PC-3 (cell line): ENCODE results near the gene ENOSF1. TPM values are rescaled to one million over a fixed set of nuclear protein-coding genes. Genes with fewer than 3 reads are reported as not detected.

Source experiments
- ATAC-seq: fragments of 200-7000 bp; cut with Tn5 transposase; 2 replicates; pipeline ENCODE4 v1.9.1; 2020; ENCODE audit warnings: mild to moderate bottlenecking, moderate library complexity
- BruUV-seq: library from RNA; stranded (reverse); fragments of 400-500 nt; replicated peaks from 2 replicates; lab custom pipeline; 2021; lab: Mats Ljungman, UMichigan
- CTCF ChIA-PET: fragments of 300-600 bp; sonication (Branson Sonifier 250); formaldehyde crosslinking; loops from one replicate; lab custom pipeline; 2022; ENCODE audit warnings: antibody characterized with exemption; lab: Charles Lee
- POLR2A ChIA-PET: fragments of 300-600 bp; sonication (Branson Sonifier 250); formaldehyde crosslinking; loops from one replicate; lab custom pipeline; 2022; ENCODE audit warnings: antibody characterized with exemption; ENCODE audit not compliant: unreplicated experiment; lab: Charles Lee
- DNase-seq: peaks from one replicate; pipeline ENCODE4 v3.0.0-alpha.2; 2015
- H2AFZ ChIP-seq: fragments of 300-600 bp; sonication (generic); 2 replicates; pipeline ENCODE4 v1.6.0; 2016; ENCODE audit warnings: antibody characterized with exemption, low read length
- H3F3A ChIP-seq: fragments of 300-600 bp; sonication (generic); one replicate; pipeline ENCODE4 v1.6.0; 2017; ENCODE audit warnings: antibody characterized with exemption, low read length, control low read depth, mild to moderate bottlenecking; ENCODE audit not compliant: unreplicated experiment
- H3K27ac ChIP-seq: fragments of 300-600 bp; sonication (generic); 2 replicates; pipeline ENCODE4 v1.5.1; 2016; ENCODE audit warnings: mild to moderate bottlenecking, low read length
- H3K27me3 ChIP-seq: fragments of 300-600 bp; sonication (generic); 2 replicates; pipeline ENCODE4 v1.6.1; 2016; ENCODE audit warnings: low read length, mixed read lengths
- H3K36me3 ChIP-seq: fragments of 300-600 bp; sonication (generic); 2 replicates; pipeline ENCODE4 v1.6.1; 2016; ENCODE audit warnings: low read depth, mixed run types, low read length, mixed read lengths
- H3K4me1 ChIP-seq: fragments of 300-600 bp; sonication (generic); 2 replicates; pipeline ENCODE4 v1.5.1; 2016; ENCODE audit warnings: low read length; ENCODE audit not compliant: insufficient read depth
- H3K4me2 ChIP-seq: fragments of 300-600 bp; sonication (generic); 2 replicates; pipeline ENCODE4 v1.6.0; 2016; ENCODE audit warnings: low read length
- H3K4me3 ChIP-seq: fragments of 300-600 bp; sonication (generic); 2 replicates; pipeline ENCODE4 v1.5.1; 2016; ENCODE audit warnings: mild to moderate bottlenecking, low read length, mixed read lengths
- H3K79me2 ChIP-seq: fragments of 300-600 bp; sonication (generic); 2 replicates; pipeline ENCODE4 v1.6.1; 2017; ENCODE audit warnings: low read length, mixed read lengths
- H3K9ac ChIP-seq: fragments of 300-600 bp; sonication (generic); 2 replicates; pipeline ENCODE4 v1.6.0; 2016; ENCODE audit warnings: mild to moderate bottlenecking, low read length
- H3K9me2 ChIP-seq: fragments of 300-600 bp; sonication (generic); replicated peaks from 2 replicates; pipeline ENCODE4 v1.6.1; 2016; ENCODE audit warnings: mixed run types, low read length, mixed read lengths
- H3K9me3 ChIP-seq: fragments of 300-600 bp; sonication (generic); 2 replicates; pipeline ENCODE4 v1.6.1; 2016; ENCODE audit warnings: low read length, mixed read lengths
- H4K20me1 ChIP-seq: fragments of 300-600 bp; sonication (generic); 2 replicates; pipeline ENCODE4 v1.6.1; 2016; ENCODE audit warnings: low read length, mixed read lengths
- EZH2 ChIP-seq: fragments of 300-600 bp; sonication (generic); IDR thresholded peaks from one replicate; pipeline ENCODE4 v1.6.1; 2017; ENCODE audit warnings: antibody characterized with exemption, mild to moderate bottlenecking, low read length; ENCODE audit not compliant: unreplicated experiment
- EZH2phosphoT487 ChIP-seq: fragments of 300-600 bp; sonication (generic); IDR thresholded peaks from 2 replicates; pipeline ENCODE4 v1.6.1; 2018; ENCODE audit warnings: mild to moderate bottlenecking, antibody characterized with exemption, low read length, borderline replicate concordance
- intact Hi-C: fragments of 100-400 bp; cut with micrococcal nuclease; formaldehyde crosslinking; loops from 2 replicates; pipeline ENCODE4 v1.9.0; 2023
- total RNA-seq: library from RNA; depleted of rRNA; stranded (reverse); fragments of >200 nt; gene quantifications from 2 replicates; pipeline ENCODE4 v1.2.3, GENCODE V29; 2014
- TF ChIP-seq, protein P1 (sequence below): fragments of 300-600 bp; sonication (generic); conservative IDR thresholded peaks from 2 replicates; pipeline ENCODE4 v1.5.1; 2017; ENCODE audit warnings: antibody characterized with exemption, low read depth, mild to moderate bottlenecking, low read length

The ENOSF1 gene
- total RNA-seq, 1 experiment from 2014 or later: 44.2 TPM

DNA sequence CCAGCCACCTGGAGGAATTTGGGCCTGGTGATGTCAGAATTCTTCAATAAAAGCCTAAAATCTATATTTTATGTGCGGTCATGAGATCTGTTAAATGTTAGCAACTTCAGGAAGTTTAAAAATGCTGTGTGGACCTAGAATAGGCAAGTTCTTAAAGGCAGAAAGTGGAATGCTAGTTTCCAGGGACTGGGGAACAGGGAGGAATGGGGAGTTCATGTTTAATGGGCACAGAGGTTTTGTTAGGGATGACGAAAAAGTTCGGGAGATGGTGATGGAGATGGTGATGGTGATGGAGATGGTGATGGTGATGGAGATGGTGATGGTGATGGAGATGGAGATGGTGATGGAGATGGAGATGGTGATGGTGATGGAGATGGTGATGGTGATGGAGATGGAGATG is 45.8 kb downstream of the ENOSF1 start:
- Histone ChIP-seq H3K4me3 (no peak overlapping the region), H3K27me3 (no peaks in the 10 kb centered on the region), H3K9me3 (no peaks in the 10 kb centered on the region), H3K9ac (no peak overlapping the region), H3K4me2 (no peak overlapping the region), H3F3A (peaks cover 5% of the 10 kb centered on the region), H3K79me2 (peaks cover 25% of the 10 kb centered on the region), H3K36me3 (peaks cover 50% of the 10 kb centered on the region), H3K4me1 (no peaks in the 10 kb centered on the region), H3K9me2 (no peaks in the 10 kb centered on the region), H3K27ac (no peak overlapping the region), H4K20me1 (0 out of 2 replicates have a peak, but pooled peaks cover 25% of the 10 kb centered on the region), H2AFZ (no peak overlapping the region)
- ChIA-PET CTCF (interaction anchor here (1.0 kb wide), 1 partner anchor 164 kb away, joined by 4 read pairs; no protein-coding TSS in a partner anchor), POLR2A (no interaction called here)
- BruUV-seq: no TSS peak
- TF ChIP-seq EZH2phosphoT487: no peak
- TF ChIP-seq EZH2: no peak
- TF ChIP-seq, protein P1, sequence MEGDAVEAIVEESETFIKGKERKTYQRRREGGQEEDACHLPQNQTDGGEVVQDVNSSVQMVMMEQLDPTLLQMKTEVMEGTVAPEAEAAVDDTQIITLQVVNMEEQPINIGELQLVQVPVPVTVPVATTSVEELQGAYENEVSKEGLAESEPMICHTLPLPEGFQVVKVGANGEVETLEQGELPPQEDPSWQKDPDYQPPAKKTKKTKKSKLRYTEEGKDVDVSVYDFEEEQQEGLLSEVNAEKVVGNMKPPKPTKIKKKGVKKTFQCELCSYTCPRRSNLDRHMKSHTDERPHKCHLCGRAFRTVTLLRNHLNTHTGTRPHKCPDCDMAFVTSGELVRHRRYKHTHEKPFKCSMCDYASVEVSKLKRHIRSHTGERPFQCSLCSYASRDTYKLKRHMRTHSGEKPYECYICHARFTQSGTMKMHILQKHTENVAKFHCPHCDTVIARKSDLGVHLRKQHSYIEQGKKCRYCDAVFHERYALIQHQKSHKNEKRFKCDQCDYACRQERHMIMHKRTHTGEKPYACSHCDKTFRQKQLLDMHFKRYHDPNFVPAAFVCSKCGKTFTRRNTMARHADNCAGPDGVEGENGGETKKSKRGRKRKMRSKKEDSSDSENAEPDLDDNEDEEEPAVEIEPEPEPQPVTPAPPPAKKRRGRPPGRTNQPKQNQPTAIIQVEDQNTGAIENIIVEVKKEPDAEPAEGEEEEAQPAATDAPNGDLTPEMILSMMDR: no peak
- intact Hi-C loops: no loop called here
- DNase-seq (no peak), ATAC-seq (no peak)

DNA sequence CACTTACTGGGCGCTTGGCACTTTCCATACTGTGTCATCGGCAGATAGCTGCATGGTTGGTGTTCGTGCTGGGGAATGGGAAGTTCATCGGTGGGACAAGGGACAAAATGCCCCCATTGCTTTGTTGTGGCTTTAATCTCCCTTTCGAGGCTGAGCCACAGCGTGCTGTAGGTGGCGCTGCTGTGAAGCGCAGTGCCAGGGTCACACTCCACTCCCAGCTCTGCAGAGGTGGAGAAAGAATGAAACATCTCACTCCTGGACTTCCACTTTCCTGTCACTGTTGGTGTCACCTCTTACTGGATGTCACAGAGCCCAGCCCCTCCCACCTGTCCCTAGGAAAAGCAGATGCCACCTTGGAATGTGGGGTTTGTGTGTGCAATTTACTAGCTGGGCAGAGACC is 46.3 kb downstream of the ENOSF1 start:
- peaks cover 5% of the 10 kb centered on the region for H3F3A ChIP-seq
- H3K4me2 ChIP-seq: no peak overlapping the region
- peaks cover 49% of the 10 kb centered on the region for H3K36me3 ChIP-seq
- intact Hi-C loops: no loop called here
- no peak overlapping the region for H2AFZ ChIP-seq
- POLR2A ChIA-PET: no interaction called here
- H3K27me3 ChIP-seq: no peaks in the 10 kb centered on the region
- no peak overlapping the region for H3K9ac ChIP-seq
- TF ChIP-seq, protein P1: peak; percentile 54
- no peak for TF ChIP-seq EZH2phosphoT487
- peaks cover 29% of the 10 kb centered on the region for H3K79me2 ChIP-seq
- no TSS peak for BruUV-seq
- H4K20me1 ChIP-seq: 0 out of 2 replicates have a peak, but pooled peaks cover 25% of the 10 kb centered on the region
- no peak overlapping the region for H3K27ac ChIP-seq
- no peaks in the 10 kb centered on the region for H3K9me2 ChIP-seq
- no peak overlapping the region for H3K4me3 ChIP-seq
- peak; percentile 15 for DNase-seq
- CTCF ChIA-PET: interaction anchor here (1.0 kb wide), 1 partner anchor 164 kb away, joined by 4 read pairs; no protein-coding TSS in a partner anchor
- H3K9me3 ChIP-seq: no peaks in the 10 kb centered on the region
- no peaks in the 10 kb centered on the region for H3K4me1 ChIP-seq
- ATAC-seq: peak; percentile 64

DNA sequence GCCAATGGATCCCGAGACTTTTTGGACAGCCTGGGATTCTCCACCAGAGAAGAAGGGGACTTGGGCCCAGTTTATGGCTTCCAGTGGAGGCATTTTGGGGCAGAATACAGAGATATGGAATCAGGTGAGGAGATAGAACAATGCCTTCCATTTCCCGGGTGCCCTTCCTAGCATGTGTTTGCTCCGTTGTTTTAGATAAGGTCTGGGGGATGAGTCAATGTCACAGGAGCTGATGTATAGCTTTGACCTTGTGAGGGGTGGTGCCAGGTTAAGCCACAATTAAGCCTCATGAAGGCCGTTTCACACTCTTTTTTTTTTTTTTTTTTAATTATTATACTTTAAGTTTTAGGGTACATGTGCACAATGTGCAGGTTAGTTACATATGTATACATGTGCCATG is 50.2 kb downstream of the ENOSF1 start:
- H3F3A ChIP-seq: no peaks in the 10 kb centered on the region
- ChIA-PET CTCF (no interaction called here), POLR2A (no interaction called here)
- intact Hi-C loops: no loop called here
- H3K4me1 ChIP-seq: peaks cover 10% of the 10 kb centered on the region
- H3K27ac ChIP-seq: no peak overlapping the region
- 0 out of 2 replicates have a peak, but pooled peaks cover 12% of the 10 kb centered on the region for H4K20me1 ChIP-seq
- DNase-seq (no peak), ATAC-seq (no peak)
- no peak overlapping the region for H3K4me2 ChIP-seq
- no peak for TF ChIP-seq EZH2
- TF ChIP-seq EZH2phosphoT487: no peak
- TF ChIP-seq, protein P1: no peak
- no peaks in the 10 kb centered on the region for H3K27me3 ChIP-seq
- H2AFZ ChIP-seq: no peak overlapping the region
- peaks cover 40% of the 10 kb centered on the region for H3K36me3 ChIP-seq
- BruUV-seq: no TSS peak
- no peak overlapping the region for H3K4me3 ChIP-seq
- H3K9me2 ChIP-seq: no peaks in the 10 kb centered on the region
- peaks cover 56% of the 10 kb centered on the region for H3K79me2 ChIP-seq
- H3K9ac ChIP-seq: no peak overlapping the region
- H3K9me3 ChIP-seq: no peaks in the 10 kb centered on the region
